Activated CD4-positive, alpha-beta memory T cell treated with anti-CD3 and anti-CD28 coated beads, Interleukin-2, amount 10 ng/mL, durations not matched to agents 7 days and 5 days (primary cell): ENCODE results near the gene MBNL3. TPM values are rescaled to one million over a fixed set of nuclear protein-coding genes. Genes with fewer than 3 reads are reported as not detected.
"Not testable (repeated sequence)": the region's sequence is repeated elsewhere in the genome, so short reads cannot be mapped to it uniquely, and the experiment has no call there.

Source experiments
- CTCF ChIA-PET: fragments of 350-600 bp; sonication (Branson Sonifier 250); formaldehyde crosslinking; loops from one replicate; lab custom pipeline; 2021; ENCODE audit warnings: antibody characterized with exemption, inconsistent platforms; lab: Charles Lee
- POLR2A ChIA-PET: fragments of 350-600 bp; sonication (Branson Sonifier 250); formaldehyde crosslinking; loops from one replicate; lab custom pipeline; 2021; ENCODE audit warnings: antibody characterized with exemption; lab: Charles Lee
- DNase-seq: peaks from one replicate; pipeline ENCODE4 v3.0.0-alpha.2; 2020
- H3K27ac Mint-ChIP-seq: one replicate; pipeline ENCODE4 v1.8.0; 2021; ENCODE audit warnings: mild to moderate bottlenecking, mixed read lengths
- H3K27me3 Mint-ChIP-seq: one replicate; pipeline ENCODE4 v1.8.0; 2021; ENCODE audit warnings: mixed read lengths
- H3K36me3 Mint-ChIP-seq: one replicate; pipeline ENCODE4 v1.8.0; 2021; ENCODE audit warnings: low read depth, mixed read lengths
- H3K4me1 Mint-ChIP-seq: one replicate; pipeline ENCODE4 v1.8.0; 2021; ENCODE audit warnings: mixed read lengths
- H3K4me3 Mint-ChIP-seq: one replicate; pipeline ENCODE4 v1.8.0; 2021; ENCODE audit warnings: mild to moderate bottlenecking, mixed read lengths
- H3K9me3 Mint-ChIP-seq: one replicate; pipeline ENCODE4 v1.8.0; 2021; ENCODE audit warnings: mixed read lengths
- total RNA-seq, 2 experiments: library from RNA; stranded (reverse); gene quantifications; one replicate each; pipeline ENCODE4 v1.2.3, GENCODE V29; 2021

MBNL3 gene
- total RNA-seq, 2 experiments from 2014 or later = 24.9 to 26.6 TPM

- Mint-ChIP-seq H3K36me3 (no peaks in the 10 kb centered on the region), H3K27me3 (no peaks in the 10 kb centered on the region), H3K9me3 (no peaks in the 10 kb centered on the region), H3K4me1 (peaks cover 10% of the 10 kb centered on the region), H3K27ac (no peak overlapping the region), H3K4me3 (no peak overlapping the region)
- CTCF ChIA-PET = no interaction called here
- POLR2A ChIA-PET = interaction anchor here (0.5 kb wide), 1 partner anchor 205 kb away, joined by 3 read pairs; no protein-coding TSS in a partner anchor
- no peak for DNase-seq
Observed at GRCh38 chrX:132470179-132470578, 18.7 kb downstream of the MBNL3 start.

GRCh38 chrX:132468454-132468853 is 20.4 kb downstream of the MBNL3 start:
- H3K4me3 Mint-ChIP-seq = no peak overlapping the region
- no peak overlapping the region for H3K27ac Mint-ChIP-seq
- DNase-seq = no peak
- ChIA-PET POLR2A (no interaction called here), CTCF (no interaction called here)
- no peaks in the 10 kb centered on the region for H3K4me1 Mint-ChIP-seq
- no peaks in the 10 kb centered on the region for H3K27me3 Mint-ChIP-seq
- H3K36me3 Mint-ChIP-seq = no peaks in the 10 kb centered on the region
- H3K9me3 Mint-ChIP-seq = no peaks in the 10 kb centered on the region

GRCh38 chrX:132467989-132468388 is 20.8 kb downstream of the MBNL3 start:
- ChIA-PET POLR2A (no interaction called here), CTCF (no interaction called here)
- no peak for DNase-seq
- Mint-ChIP-seq H3K27me3 (no peaks in the 10 kb centered on the region), H3K27ac (no peak overlapping the region), H3K9me3 (no peaks in the 10 kb centered on the region), H3K4me1 (no peaks in the 10 kb centered on the region), H3K4me3 (no peak overlapping the region), H3K36me3 (no peaks in the 10 kb centered on the region)

GRCh38 chrX:132467026-132467425 is 21.8 kb downstream of the MBNL3 start:
- no peak overlapping the region for H3K4me3 Mint-ChIP-seq
- no peaks in the 10 kb centered on the region for H3K9me3 Mint-ChIP-seq
- POLR2A ChIA-PET = interaction anchor here (0.6 kb wide), 1 partner anchor 16 kb away, joined by 3 read pairs; no protein-coding TSS in a partner anchor
- H3K36me3 Mint-ChIP-seq = no peaks in the 10 kb centered on the region
- H3K27ac Mint-ChIP-seq = no peak overlapping the region
- H3K27me3 Mint-ChIP-seq = no peaks in the 10 kb centered on the region
- no peak for DNase-seq
- H3K4me1 Mint-ChIP-seq = no peaks in the 10 kb centered on the region
- CTCF ChIA-PET = no interaction called here

GRCh38 chrX:132463411-132463810 is 25.4 kb downstream of the MBNL3 start:
- CTCF ChIA-PET = interaction anchor here (1.0 to 1.2 kb wide), 2 partner anchors 10 to 17 kb away, joined by 3 read pairs; no protein-coding TSS in a partner anchor
- Mint-ChIP-seq H3K27me3 (no peaks in the 10 kb centered on the region), H3K36me3 (peaks cover 5% of the 10 kb centered on the region), H3K9me3 (no peaks in the 10 kb centered on the region), H3K4me3 (no peak overlapping the region), H3K4me1 (no peaks in the 10 kb centered on the region), H3K27ac (no peak overlapping the region)
- no peak for DNase-seq
- POLR2A ChIA-PET = no interaction called here

GRCh38 chrX:132461886-132462285 is 27.0 kb downstream of the MBNL3 start:
- no peak for DNase-seq
- H3K36me3 Mint-ChIP-seq = peaks cover 5% of the 10 kb centered on the region
- ChIA-PET POLR2A (no interaction called here), CTCF (interaction anchor here (1.1 to 1.2 kb wide), 2 partner anchors 19 to 620 kb away, joined by 3 read pairs; no protein-coding TSS in a partner anchor)
- H3K4me3 Mint-ChIP-seq = no peak overlapping the region
- no peaks in the 10 kb centered on the region for H3K9me3 Mint-ChIP-seq
- H3K27ac Mint-ChIP-seq = no peak overlapping the region
- no peaks in the 10 kb centered on the region for H3K27me3 Mint-ChIP-seq
- no peaks in the 10 kb centered on the region for H3K4me1 Mint-ChIP-seq

GRCh38 chrX:132452911-132453550 is 35.8 kb downstream of the MBNL3 start:
- POLR2A ChIA-PET = no interaction called here
- CTCF ChIA-PET = interaction anchor here (0.8 kb wide), 1 partner anchor 10 kb away, joined by 3 read pairs; no protein-coding TSS in a partner anchor
- Mint-ChIP-seq H3K4me1 (no peaks in the 10 kb centered on the region), H3K9me3 (peaks cover 5% of the 10 kb centered on the region), H3K27ac (no peak overlapping the region), H3K4me3 (no peak overlapping the region), H3K36me3 (peaks cover 6% of the 10 kb centered on the region), H3K27me3 (no peaks in the 10 kb centered on the region)
- DNase-seq = no peak

- H3K27ac Mint-ChIP-seq, DNase-seq, H3K36me3 Mint-ChIP-seq, H3K27me3 Mint-ChIP-seq, H3K9me3 Mint-ChIP-seq, POLR2A ChIA-PET, CTCF ChIA-PET, H3K4me3 Mint-ChIP-seq, H3K4me1 Mint-ChIP-seq: not testable (repeated sequence)
Observed at GRCh38 chrX:132445909-132446308, 42.9 kb downstream of the MBNL3 start.

GRCh38 chrX:132444936-132445335 is 43.9 kb downstream of the MBNL3 start:
- H3K36me3 Mint-ChIP-seq = peaks cover 2% of the 10 kb centered on the region
- no peaks in the 10 kb centered on the region for H3K4me1 Mint-ChIP-seq
- POLR2A ChIA-PET = no interaction called here
- H3K27me3 Mint-ChIP-seq = no peaks in the 10 kb centered on the region
- no peak overlapping the region for H3K27ac Mint-ChIP-seq
- CTCF ChIA-PET = no interaction called here
- H3K4me3 Mint-ChIP-seq = no peak overlapping the region
- H3K9me3 Mint-ChIP-seq = peaks cover 8% of the 10 kb centered on the region
- no peak for DNase-seq

- POLR2A ChIA-PET = no interaction called here
- H3K4me3 Mint-ChIP-seq = no peak overlapping the region
- H3K27me3 Mint-ChIP-seq = no peaks in the 10 kb centered on the region
- no peak overlapping the region for H3K27ac Mint-ChIP-seq
- CTCF ChIA-PET = no interaction called here
- DNase-seq = no peak
- no peaks in the 10 kb centered on the region for H3K4me1 Mint-ChIP-seq
- peaks cover 2% of the 10 kb centered on the region for H3K36me3 Mint-ChIP-seq
- H3K9me3 Mint-ChIP-seq = peaks cover 3% of the 10 kb centered on the region
Observed at GRCh38 chrX:132443196-132444135, 45.4 kb downstream of the MBNL3 start.

GRCh38 chrX:132442691-132443090 is 46.1 kb downstream of the MBNL3 start:
- peaks cover 2% of the 10 kb centered on the region for H3K36me3 Mint-ChIP-seq
- CTCF ChIA-PET = no interaction called here
- DNase-seq = no peak

GRCh38 chrX:132435222-132435621 is 53.6 kb downstream of the MBNL3 start:
- H3K27me3 Mint-ChIP-seq = no peaks in the 10 kb centered on the region
- no peak overlapping the region for H3K4me3 Mint-ChIP-seq
- H3K4me1 Mint-ChIP-seq = no peaks in the 10 kb centered on the region
- peaks cover 3% of the 10 kb centered on the region for H3K36me3 Mint-ChIP-seq
- no peak overlapping the region for H3K27ac Mint-ChIP-seq
- ChIA-PET CTCF (no interaction called here), POLR2A (no interaction called here)
- H3K9me3 Mint-ChIP-seq = no peaks in the 10 kb centered on the region
- DNase-seq = no peak

More at GRCh38 chrX:132442691-132443090, 46.1 kb downstream of the MBNL3 start:
- Mint-ChIP-seq H3K27ac (no peak overlapping the region), H3K4me3 (no peak overlapping the region), H3K27me3 (no peaks in the 10 kb centered on the region), H3K9me3 (peaks cover 3% of the 10 kb centered on the region), H3K4me1 (no peaks in the 10 kb centered on the region)
- POLR2A ChIA-PET = no interaction called here

GRCh38 chrX:132433551-132433950 is 55.3 kb downstream of the MBNL3 start:
- no peaks in the 10 kb centered on the region for H3K4me1 Mint-ChIP-seq
- ChIA-PET POLR2A (no interaction called here), CTCF (no interaction called here)
- H3K36me3 Mint-ChIP-seq = peaks cover 3% of the 10 kb centered on the region
- DNase-seq = no peak
- H3K4me3 Mint-ChIP-seq = no peak overlapping the region
- no peaks in the 10 kb centered on the region for H3K27me3 Mint-ChIP-seq
- H3K9me3 Mint-ChIP-seq = no peaks in the 10 kb centered on the region
- H3K27ac Mint-ChIP-seq = no peak overlapping the region
